K562 (cell line): ENCODE data around the gene HSPB2. TPM values are rescaled to one million over a fixed set of nuclear protein-coding genes. Genes with fewer than 3 reads are reported as not detected.

Experiments
- ATAC-seq: fragments of 200-7000 bp; cut with Tn5 transposase; 3 replicates; pipeline ENCODE4 v1.9.1; 2020; ENCODE audit warnings: moderate library complexity
- BruUV-seq: library from RNA; stranded (reverse); fragments of 400-500 nt; replicated peaks from 2 replicates; lab custom pipeline; 2021; lab: Mats Ljungman, UMichigan
- CTCF ChIA-PET: fragments of 300-600 bp; formaldehyde crosslinking; extraction: SDS; loops from one replicate; lab custom pipeline; 2021; ENCODE audit warnings: low intra/inter-chr PET ratio; lab: Yijun Ruan, JAX
- POLR2A ChIA-PET: fragments of 300-600, 350-650 bp; sonication (Branson Sonifier 250); formaldehyde crosslinking; extraction: SDS; loops from one replicate; lab custom pipeline; 2021; ENCODE audit warnings: antibody characterized with exemption, inconsistent platforms; lab: Yijun Ruan, JAX
- DNase-seq, 4 experiments: peaks; one replicate each; pipeline versions ENCODE4 v3.0.0 to v3.0.0-alpha.2; 2011 to 2018; ENCODE audit warnings: low spot score in 3 of 4, mixed read lengths in 3 of 4; ENCODE audit errors: extremely low read depth in 1 of 4
- FAIRE-seq: peaks from 2 replicates; lab custom pipeline; 2011; peaks lifted over from hg19 to GRCh38; lab: Jason Lieb, UNC
- H2AFZ ChIP-seq: 2 replicates; pipeline ENCODE4 v1.6.0; 2011; ENCODE audit warnings: low read depth, low read length, control low read depth, inconsistent platforms
- H3K27ac ChIP-seq: fragments of 200-600 bp; 3 replicates; pipeline ENCODE4 v1.8.0; 2011; ENCODE audit warnings: low read depth, mild to moderate bottlenecking, control low read depth, inconsistent platforms, low read length, moderate library complexity, mixed read lengths; ENCODE audit errors: extremely low read depth
- H3K27me3 ChIP-seq, 2 experiments: fragments of 300-600 bp in 1 of 2; 2 replicates in 1 of 2; 3 replicates in 1 of 2; pipeline versions ENCODE4 v1.6.0 to v1.8.0; 2011; ENCODE audit warnings: inconsistent platforms in 2 of 2, low read length in 2 of 2, mild to moderate bottlenecking in 1 of 2, mixed read lengths in 1 of 2, moderate library complexity in 1 of 2; ENCODE audit not compliant: control insufficient read depth in 2 of 2, insufficient read depth in 2 of 2
- H3K36me3 ChIP-seq: fragments of 300-600 bp; 3 replicates; pipeline ENCODE4 v1.8.0; 2011; ENCODE audit warnings: mild to moderate bottlenecking, low read length, inconsistent platforms; ENCODE audit not compliant: control insufficient read depth, insufficient read depth
- H3K4me1 ChIP-seq, 2 experiments: fragments of 200-600 bp in 1 of 2; replicated peaks in 1 of 2; 2 replicates in 1 of 2; 3 replicates in 1 of 2; pipeline versions ENCODE4 v1.5.1 to v1.8.0; 2011; ENCODE audit warnings: inconsistent platforms in 2 of 2, low read length in 2 of 2, mild to moderate bottlenecking in 1 of 2, mixed read lengths in 1 of 2, moderate library complexity in 1 of 2; ENCODE audit not compliant: control insufficient read depth in 2 of 2, insufficient read depth in 2 of 2
- H3K4me2 ChIP-seq: 2 replicates; pipeline ENCODE4 v1.6.1; 2011; ENCODE audit warnings: low read length, control low read depth, inconsistent platforms, mixed read lengths; ENCODE audit not compliant: insufficient read depth
- H3K4me3 ChIP-seq: fragments of 200-600 bp; sonication (generic), shearing (Covaris generic); 2 replicates; pipeline ENCODE4 v1.5.1; 2016; ENCODE audit warnings: control low read depth, inconsistent platforms
- H3K79me2 ChIP-seq: fragments of 200-600 bp; 3 replicates; pipeline ENCODE4 v1.8.0; 2011; ENCODE audit warnings: low read length, inconsistent platforms; ENCODE audit not compliant: control insufficient read depth, insufficient read depth
- H3K9ac ChIP-seq, 2 experiments: 2 replicates each; pipeline versions ENCODE4 v1.6.0 to v1.6.1; 2011; ENCODE audit warnings: low read depth in 2 of 2, low read length in 2 of 2, control low read depth in 1 of 2, inconsistent platforms in 1 of 2, mild to moderate bottlenecking in 1 of 2, mixed read lengths in 1 of 2; ENCODE audit not compliant: insufficient read depth in 1 of 2
- H3K9me1 ChIP-seq: one replicate; pipeline ENCODE4 v1.6.0; 2011; ENCODE audit warnings: inconsistent platforms, mild to moderate bottlenecking, low read length, moderate library complexity; ENCODE audit not compliant: control insufficient read depth, insufficient read depth
- H3K9me3 ChIP-seq: replicated peaks from 2 replicates; pipeline ENCODE4 v1.5.1; 2011; ENCODE audit warnings: low read depth, low read length, inconsistent platforms; ENCODE audit not compliant: control insufficient read depth, insufficient read depth
- H4K20me1 ChIP-seq: replicated peaks from 2 replicates; pipeline ENCODE4 v1.6.1; 2011; ENCODE audit warnings: low read length, inconsistent platforms, mixed read lengths; ENCODE audit not compliant: control insufficient read depth, insufficient read depth
- CBFB ChIP-seq: sonication (generic); formaldehyde crosslinking; IDR thresholded peaks from 2 replicates; pipeline ENCODE4 v1.4.0; 2020; ENCODE audit warnings: mild to moderate bottlenecking, missing genetic modification reagents
- COPS2 ChIP-seq: fragments of 450-650 bp; conservative IDR thresholded peaks from 2 replicates; pipeline ENCODE4 v1.6.1; 2016; ENCODE audit warnings: mild to moderate bottlenecking, moderate library complexity
- DIDO1 ChIP-seq: fragments of 450-650 bp; IDR thresholded peaks from 2 replicates; pipeline ENCODE4 v1.6.1; 2016; ENCODE audit warnings: low read depth, missing biosample characterization, missing genetic modification characterization
- ETS2 ChIP-seq: IDR thresholded peaks from 2 replicates; pipeline ENCODE4 v1.6.1; 2016; ENCODE audit warnings: borderline replicate concordance, missing genetic modification characterization, mild to moderate bottlenecking, moderate library complexity, missing compliant biosample characterization; ENCODE audit not compliant: poor library complexity, severe bottlenecking
- HDAC2 ChIP-seq: fragments of 450-650 bp; IDR thresholded peaks from 2 replicates; pipeline ENCODE4 v1.6.1; 2016; ENCODE audit warnings: mild to moderate bottlenecking
- ILK ChIP-seq: fragments of 450-650 bp; IDR thresholded peaks from 2 replicates; pipeline ENCODE4 v1.6.1; 2016; ENCODE audit warnings: missing genetic modification characterization, low read depth, mild to moderate bottlenecking, missing compliant biosample characterization, moderate library complexity, borderline replicate concordance
- MEF2A ChIP-seq: IDR thresholded peaks from 2 replicates; pipeline ENCODE4 v1.6.1; 2011; ENCODE audit warnings: low read depth, mild to moderate bottlenecking, low read length, moderate library complexity; ENCODE audit not compliant: control insufficient read depth
- PYGO2 ChIP-seq: fragments of 450-650 bp; IDR thresholded peaks from 2 replicates; pipeline ENCODE4 v1.6.1; 2016; ENCODE audit warnings: mild to moderate bottlenecking, missing genetic modification characterization, moderate library complexity, missing compliant biosample characterization
- SMAD2 ChIP-seq: fragments of 150-350 bp; IDR thresholded peaks from 2 replicates; pipeline ENCODE4 v1.6.1; 2014; ENCODE audit warnings: low read depth, mild to moderate bottlenecking, low read length
- SMARCC2 ChIP-seq: fragments of 450-650 bp; IDR thresholded peaks from 2 replicates; pipeline ENCODE4 v1.6.1; 2017; ENCODE audit warnings: antibody characterized with exemption, moderate library complexity, mild to moderate bottlenecking, low read depth
- TCF7 ChIP-seq: sonication (generic); IDR thresholded peaks from 2 replicates; pipeline ENCODE4 v1.6.1; 2016; ENCODE audit warnings: antibody characterized with exemption, borderline replicate concordance
- TCFL5 ChIP-seq: fragments of 250-450 bp; sonication (Bioruptor Pico); conservative IDR thresholded peaks from 2 replicates; pipeline ENCODE4 v1.6.1; 2021; ENCODE audit warnings: mild to moderate bottlenecking, moderate library complexity, matching md5 sums
- TEAD4 ChIP-seq, 2 experiments: sonication (generic) in 1 of 2; formaldehyde crosslinking in 1 of 2; IDR thresholded peaks; 2 replicates each; pipeline versions ENCODE4 v1.6.1 to v1.8.0; 2012 to 2022; ENCODE audit warnings: borderline replicate concordance in 1 of 2, inconsistent platforms in 1 of 2, low read length in 1 of 2, mild to moderate bottlenecking in 1 of 2, missing genetic modification reagents in 1 of 2
- THRB ChIP-seq: fragments of 450-650 bp; formaldehyde crosslinking; conservative IDR thresholded peaks from 2 replicates; pipeline ENCODE4 v1.4.0; 2022; ENCODE audit warnings: mild to moderate bottlenecking, missing genetic modification characterization
- ZKSCAN3 ChIP-seq: fragments of 250-450 bp; sonication (Bioruptor Pico); IDR thresholded peaks from 2 replicates; pipeline ENCODE4 v1.4.0; 2020
- ZNF197 ChIP-seq: fragments of 200-800 bp; sonication (Bioruptor generic); IDR thresholded peaks from 2 replicates; pipeline ENCODE4 v1.6.1; 2016; ENCODE audit warnings: low read depth, missing genetic modification characterization, missing compliant biosample characterization
- WGBS: fragments of 100-300 bp; shearing (Covaris generic); methylation state at CpG from one replicate; pipeline ENCODE4 v1.1.6; 2016; ENCODE audit warnings: low coverage, mixed read lengths; ENCODE audit not compliant: insufficient coverage; ENCODE audit errors: missing lambda C conversion rate; 5-methylcytosine and 5-hydroxymethylcytosine counted together
- in situ Hi-C: fragments of 300-500 bp; cut with MboI; formaldehyde crosslinking; loops from 4 replicates; pipeline ENCODE4 v1.15.0; 2018; ENCODE audit warnings: inconsistent platforms, mixed read lengths
- intact Hi-C: fragments of 100-400 bp; cut with micrococcal nuclease; formaldehyde crosslinking; loops from 2 replicates; pipeline ENCODE4 v1.14.2; 2022
- polyA plus RNA-seq, 8 experiments: library from polyadenylated mRNA; depleted of rRNA in 4 of 8; stranded (reverse) in 5 of 8; unstranded in 3 of 8; fragments of >200 nt; fragmentation: Nextera tagmentation in 2 of 8; fragmentation: Illumina TruSeq in 1 of 8; extraction: Ambion mirVana in 2 of 8; extraction: Trizol in 1 of 8; gene quantifications; 2 replicates each; pipeline versions ENCODE4 v1.2.1 to v1.2.3, GENCODE V29; 2011 to 2014; ENCODE audit warnings: inconsistent platforms in 1 of 8, missing spikeins in 1 of 8
- total RNA-seq, 7 experiments: library from RNA; depleted of rRNA in 6 of 7; stranded (reverse); fragments of >200 nt in 6 of 7; fragmentation: Illumina TruSeq in 2 of 7; extraction: Trizol in 2 of 7; gene quantifications; 2 replicates each; pipeline versions ENCODE4 v1.2.1 to v1.2.3, GENCODE V29; 2011 to 2021; ENCODE audit warnings: low replicate concordance in 1 of 7
- TF ChIP-seq, protein P1 (sequence below): fragments of 450-650 bp; formaldehyde crosslinking; IDR thresholded peaks from 2 replicates; pipeline ENCODE4 v1.4.0; 2020; ENCODE audit warnings: mild to moderate bottlenecking, moderate library complexity
- TF ChIP-seq, protein P2 (sequence below): fragments of 450-650 bp; IDR thresholded peaks from 2 replicates; pipeline ENCODE4 v1.6.1; 2016; ENCODE audit warnings: antibody characterized with exemption

Gene HSPB2
- total and polyA plus RNA-seq, 9 of the 15 experiments (the other 6 are each of a cell fraction or from before 2014, with no cell fraction given) = 0.06 to 0.35 (median 0.11) TPM; not detected in 5

DNA sequence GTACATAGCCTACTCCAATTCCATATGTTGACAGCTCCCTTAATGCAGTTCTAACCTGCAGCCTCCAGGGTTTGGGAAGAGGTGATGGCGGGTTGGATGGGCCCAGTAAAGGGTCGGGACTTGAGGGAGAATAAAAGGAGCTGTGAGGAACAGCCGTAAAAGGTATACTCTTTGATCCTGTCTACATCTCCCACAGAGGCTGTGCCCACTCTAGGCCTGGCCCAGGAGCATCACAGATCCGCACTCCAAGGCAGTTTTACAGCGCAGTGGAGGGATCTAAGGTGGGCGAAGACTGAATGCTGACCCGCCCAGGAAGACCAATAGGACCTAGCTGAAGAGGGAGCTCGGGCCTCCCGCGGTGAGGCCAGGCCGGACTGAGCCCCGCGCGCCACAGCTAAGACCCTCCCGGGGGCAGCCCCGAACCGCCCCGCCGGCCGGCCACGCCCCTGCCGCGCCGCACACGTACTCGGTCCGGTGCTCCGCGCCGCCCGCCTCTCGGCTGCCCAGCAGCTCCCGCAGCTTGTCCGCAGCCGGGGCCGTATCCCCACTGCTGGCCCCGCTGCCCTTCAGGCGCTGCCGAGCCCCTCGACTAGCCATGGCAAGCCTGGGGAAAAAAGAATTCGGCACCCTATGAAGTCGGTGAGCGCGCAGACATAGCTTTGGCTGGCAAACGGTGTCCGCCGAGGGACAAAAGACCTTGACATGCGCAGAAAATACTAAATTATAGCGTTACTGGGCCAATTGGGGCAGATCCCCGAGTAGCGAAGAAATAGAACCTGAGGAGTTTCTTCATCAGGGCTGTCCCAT, 41.4 kb upstream of the HSPB2 start, which contains the start of gene ALG9:
Gene ALG9 (minus strand): TSS at position 696 of the 807 bp plus-strand sequence. CDS start 99 bp downstream, at position 597.
- Histone ChIP-seq H3K27ac (peak within 1 kb of the TSS; percentile 71), H3K36me3 (peaks cover 31% of the 10 kb centered on the region), H3K4me3 (peak within 1 kb of the TSS; percentile 83), H2AFZ (peak within 1 kb of the TSS; percentile 93), H3K79me2 (peaks cover 10% of the 10 kb centered on the region; the same call in 2 of the 3 replicates), H4K20me1 (no peaks in the 10 kb centered on the region), H3K4me1 (peaks cover 3 to 4% of the 10 kb centered on the region in 2 experiments; a peak in 2 of 5 replicates), H3K4me2 (peak within 1 kb of the TSS; percentile 91), H3K9me1 (no peaks in the 10 kb centered on the region), H3K9ac (peak within 1 kb of the TSS; percentile 75 to 94), H3K9me3 (no peaks in the 10 kb centered on the region), H3K27me3 (no peaks in the 10 kb centered on the region)
- in situ Hi-C loops = no loop called here
- peak; percentile 88 to 92 (median 89) for DNase-seq
- intact Hi-C loops = no loop called here
- FAIRE-seq = no peak
- POLR2A ChIA-PET = interaction anchor here (0.5 to 2.7 kb wide), 14 partner anchors 9 to 719 kb away, joined by 3 to 18 read pairs (median 4); no protein-coding TSS in a partner anchor
- ATAC-seq = peak; percentile 96
- under 1% methylated on average over 49 of the region's 51 CpGs for WGBS
- CTCF ChIA-PET = no interaction called here
- no TSS peak for BruUV-seq
- TF ChIP-seq ETS2 = no peak
- TF ChIP-seq, protein P1, sequence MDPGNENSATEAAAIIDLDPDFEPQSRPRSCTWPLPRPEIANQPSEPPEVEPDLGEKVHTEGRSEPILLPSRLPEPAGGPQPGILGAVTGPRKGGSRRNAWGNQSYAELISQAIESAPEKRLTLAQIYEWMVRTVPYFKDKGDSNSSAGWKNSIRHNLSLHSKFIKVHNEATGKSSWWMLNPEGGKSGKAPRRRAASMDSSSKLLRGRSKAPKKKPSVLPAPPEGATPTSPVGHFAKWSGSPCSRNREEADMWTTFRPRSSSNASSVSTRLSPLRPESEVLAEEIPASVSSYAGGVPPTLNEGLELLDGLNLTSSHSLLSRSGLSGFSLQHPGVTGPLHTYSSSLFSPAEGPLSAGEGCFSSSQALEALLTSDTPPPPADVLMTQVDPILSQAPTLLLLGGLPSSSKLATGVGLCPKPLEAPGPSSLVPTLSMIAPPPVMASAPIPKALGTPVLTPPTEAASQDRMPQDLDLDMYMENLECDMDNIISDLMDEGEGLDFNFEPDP = no peak
- TF ChIP-seq COPS2 = no peak
- no peak for TF ChIP-seq PYGO2 (tag)
- no peak for TF ChIP-seq SMAD2
- no peak for TF ChIP-seq TEAD4 (IDR thresholded peaks at IDR 0.05; ENCODE audit: low read length)
- no peak for TF ChIP-seq TEAD4 (CRISPR knock-in tag; IDR thresholded peaks at IDR 0.05; ENCODE audit: borderline replicate concordance)
- TF ChIP-seq SMARCC2 = no peak
- TF ChIP-seq THRB (CRISPR knock-in tag) = no peak
- no peak; the same call in 1 of the 2 replicates for TF ChIP-seq HDAC2
- TF ChIP-seq MEF2A = no peak
- no peak for TF ChIP-seq ZNF197 (CRISPR knock-in tag)
- no peak for TF ChIP-seq ZKSCAN3
- TF ChIP-seq TCFL5 (CRISPR knock-in tag) = no peak
- peak; percentile 49; the same call in 1 of the 2 replicates for TF ChIP-seq DIDO1 (tag)
- no peak for TF ChIP-seq ILK (tag)
- TF ChIP-seq, protein P2, sequence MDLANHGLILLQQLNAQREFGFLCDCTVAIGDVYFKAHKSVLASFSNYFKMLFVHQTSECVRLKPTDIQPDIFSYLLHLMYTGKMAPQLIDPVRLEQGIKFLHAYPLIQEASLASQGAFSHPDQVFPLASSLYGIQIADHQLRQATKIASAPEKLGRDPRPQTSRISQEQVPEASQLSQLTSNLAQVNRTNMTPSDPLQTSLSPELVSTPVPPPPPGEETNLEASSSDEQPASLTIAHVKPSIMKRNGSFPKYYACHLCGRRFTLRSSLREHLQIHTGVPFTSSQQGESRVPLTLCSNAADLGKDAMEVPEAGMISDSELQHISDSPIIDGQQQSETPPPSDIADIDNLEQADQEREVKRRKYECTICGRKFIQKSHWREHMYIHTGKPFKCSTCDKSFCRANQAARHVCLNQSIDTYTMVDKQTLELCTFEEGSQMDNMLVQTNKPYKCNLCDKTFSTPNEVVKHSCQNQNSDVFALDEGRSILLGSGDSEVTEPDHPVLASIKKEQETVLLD = no peak
- TF ChIP-seq CBFB (CRISPR knock-in tag) = no peak
- no peak for TF ChIP-seq TCF7
